ENCODE measurements around the gene DST. TPM values are rescaled to one million over a fixed set of nuclear protein-coding genes. Genes with fewer than 3 reads are reported as not detected.

DST gene
- total RNA-seq, 3 donors from 2014 or later, result 2.3 to 4.7 (median 3.5) TPM

DNA sequence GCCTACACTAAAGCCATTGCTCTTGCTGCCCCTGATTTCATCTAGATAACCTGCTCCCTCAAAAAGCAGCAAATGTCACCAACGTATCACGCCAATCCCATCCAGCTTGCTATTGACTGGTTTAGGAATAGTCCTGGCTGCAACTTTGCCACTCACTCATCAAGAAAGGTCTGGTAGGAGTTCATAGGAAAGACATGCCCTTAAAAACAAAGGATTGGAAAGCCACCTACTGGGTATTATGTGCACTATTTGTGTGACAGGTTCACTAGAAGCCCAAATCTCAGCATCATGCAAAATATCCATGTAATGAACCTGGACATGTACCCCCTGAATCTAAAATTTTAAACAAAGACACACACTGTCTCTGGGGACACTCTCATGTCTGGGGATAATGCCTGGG, 224.9 kb downstream of the DST start:
- H3K4me1 Mint-ChIP-seq (ENCODE audit: low read depth), result no peaks in the 10 kb centered on the region
- H3K4me3 Mint-ChIP-seq, result no peak overlapping the region
- peaks cover 2% of the 10 kb centered on the region for H3K27me3 Mint-ChIP-seq (ENCODE audit: low read depth)
- H3K36me3 Mint-ChIP-seq (ENCODE audit: insufficient read depth), result no peaks in the 10 kb centered on the region
- H3K9me3 Mint-ChIP-seq, result no peaks in the 10 kb centered on the region
- ATAC-seq (peak in 1 of 2 donors; percentile 14), DNase-seq (no peak)

- Mint-ChIP-seq H3K36me3 (ENCODE audit: insufficient read depth) (no peaks in the 10 kb centered on the region), H3K27me3 (ENCODE audit: low read depth) (no peaks in the 10 kb centered on the region), H3K4me1 (ENCODE audit: low read depth) (no peaks in the 10 kb centered on the region), H3K9me3 (no peaks in the 10 kb centered on the region), H3K4me3 (no peak overlapping the region)
- no peak for DNase-seq
- ATAC-seq, result no peak
Measured at GRCh38 chr6:56416247-56416646, 226.4 kb downstream of the DST start.

- ATAC-seq (no peak), DNase-seq (no peak)
- Mint-ChIP-seq H3K9me3 (no peaks in the 10 kb centered on the region), H3K36me3 (ENCODE audit: insufficient read depth) (no peaks in the 10 kb centered on the region), H3K4me3 (no peak overlapping the region), H3K27me3 (ENCODE audit: low read depth) (no peaks in the 10 kb centered on the region), H3K4me1 (ENCODE audit: low read depth) (no peaks in the 10 kb centered on the region)
Measured at GRCh38 chr6:56408976-56409375, 233.7 kb downstream of the DST start.

Measured in activated T-cell treated with anti-CD3 and anti-CD28 coated beads, Interleukin-2, amount 50 U/mL, for 4 hours (primary cell).